K562 (cell line): ENCODE data around the gene GPR37L1. TPM values are rescaled to one million over a fixed set of nuclear protein-coding genes. Genes with fewer than 3 reads are reported as not detected.
"Not testable (repeated sequence)": the region's sequence is repeated elsewhere in the genome, so short reads cannot be mapped to it uniquely, and the experiment has no call there.

ENCODE experiments used
- ATAC-seq: fragments of 200-7000 bp; cut with Tn5 transposase; 3 replicates; pipeline ENCODE4 v1.9.1; 2020; ENCODE audit warnings: moderate library complexity
- BruUV-seq: library from RNA; stranded (reverse); fragments of 400-500 nt; replicated peaks from 2 replicates; lab custom pipeline; 2021; lab: Mats Ljungman, UMichigan
- CTCF ChIA-PET: fragments of 300-600 bp; formaldehyde crosslinking; extraction: SDS; loops from one replicate; lab custom pipeline; 2021; ENCODE audit warnings: low intra/inter-chr PET ratio; lab: Yijun Ruan, JAX
- POLR2A ChIA-PET: fragments of 300-600, 350-650 bp; sonication (Branson Sonifier 250); formaldehyde crosslinking; extraction: SDS; loops from one replicate; lab custom pipeline; 2021; ENCODE audit warnings: antibody characterized with exemption, inconsistent platforms; lab: Yijun Ruan, JAX
- DNase-seq, 4 experiments: peaks; one replicate each; pipeline versions ENCODE4 v3.0.0 to v3.0.0-alpha.2; 2011 to 2018; ENCODE audit warnings: low spot score in 3 of 4, mixed read lengths in 3 of 4; ENCODE audit errors: extremely low read depth in 1 of 4
- FAIRE-seq: peaks from 2 replicates; lab custom pipeline; 2011; peaks lifted over from hg19 to GRCh38; lab: Jason Lieb, UNC
- H2AFZ ChIP-seq: 2 replicates; pipeline ENCODE4 v1.6.0; 2011; ENCODE audit warnings: low read depth, low read length, control low read depth, inconsistent platforms
- H3K27ac ChIP-seq: fragments of 200-600 bp; 3 replicates; pipeline ENCODE4 v1.8.0; 2011; ENCODE audit warnings: low read depth, mild to moderate bottlenecking, control low read depth, inconsistent platforms, low read length, moderate library complexity, mixed read lengths; ENCODE audit errors: extremely low read depth
- H3K27me3 ChIP-seq, 2 experiments: fragments of 300-600 bp in 1 of 2; 2 replicates in 1 of 2; 3 replicates in 1 of 2; pipeline versions ENCODE4 v1.6.0 to v1.8.0; 2011; ENCODE audit warnings: inconsistent platforms in 2 of 2, low read length in 2 of 2, mild to moderate bottlenecking in 1 of 2, mixed read lengths in 1 of 2, moderate library complexity in 1 of 2; ENCODE audit not compliant: control insufficient read depth in 2 of 2, insufficient read depth in 2 of 2
- H3K36me3 ChIP-seq: fragments of 300-600 bp; 3 replicates; pipeline ENCODE4 v1.8.0; 2011; ENCODE audit warnings: mild to moderate bottlenecking, low read length, inconsistent platforms; ENCODE audit not compliant: control insufficient read depth, insufficient read depth
- H3K4me1 ChIP-seq, 2 experiments: fragments of 200-600 bp in 1 of 2; replicated peaks in 1 of 2; 2 replicates in 1 of 2; 3 replicates in 1 of 2; pipeline versions ENCODE4 v1.5.1 to v1.8.0; 2011; ENCODE audit warnings: inconsistent platforms in 2 of 2, low read length in 2 of 2, mild to moderate bottlenecking in 1 of 2, mixed read lengths in 1 of 2, moderate library complexity in 1 of 2; ENCODE audit not compliant: control insufficient read depth in 2 of 2, insufficient read depth in 2 of 2
- H3K4me2 ChIP-seq: 2 replicates; pipeline ENCODE4 v1.6.1; 2011; ENCODE audit warnings: low read length, control low read depth, inconsistent platforms, mixed read lengths; ENCODE audit not compliant: insufficient read depth
- H3K4me3 ChIP-seq: fragments of 200-600 bp; sonication (generic), shearing (Covaris generic); 2 replicates; pipeline ENCODE4 v1.5.1; 2016; ENCODE audit warnings: control low read depth, inconsistent platforms
- H3K79me2 ChIP-seq: fragments of 200-600 bp; 3 replicates; pipeline ENCODE4 v1.8.0; 2011; ENCODE audit warnings: low read length, inconsistent platforms; ENCODE audit not compliant: control insufficient read depth, insufficient read depth
- H3K9ac ChIP-seq, 2 experiments: 2 replicates each; pipeline versions ENCODE4 v1.6.0 to v1.6.1; 2011; ENCODE audit warnings: low read depth in 2 of 2, low read length in 2 of 2, control low read depth in 1 of 2, inconsistent platforms in 1 of 2, mild to moderate bottlenecking in 1 of 2, mixed read lengths in 1 of 2; ENCODE audit not compliant: insufficient read depth in 1 of 2
- H3K9me1 ChIP-seq: one replicate; pipeline ENCODE4 v1.6.0; 2011; ENCODE audit warnings: inconsistent platforms, mild to moderate bottlenecking, low read length, moderate library complexity; ENCODE audit not compliant: control insufficient read depth, insufficient read depth
- H3K9me3 ChIP-seq: replicated peaks from 2 replicates; pipeline ENCODE4 v1.5.1; 2011; ENCODE audit warnings: low read depth, low read length, inconsistent platforms; ENCODE audit not compliant: control insufficient read depth, insufficient read depth
- H4K20me1 ChIP-seq: replicated peaks from 2 replicates; pipeline ENCODE4 v1.6.1; 2011; ENCODE audit warnings: low read length, inconsistent platforms, mixed read lengths; ENCODE audit not compliant: control insufficient read depth, insufficient read depth
- WGBS: fragments of 100-300 bp; shearing (Covaris generic); methylation state at CpG from one replicate; pipeline ENCODE4 v1.1.6; 2016; ENCODE audit warnings: low coverage, mixed read lengths; ENCODE audit not compliant: insufficient coverage; ENCODE audit errors: missing lambda C conversion rate; 5-methylcytosine and 5-hydroxymethylcytosine counted together
- in situ Hi-C: fragments of 300-500 bp; cut with MboI; formaldehyde crosslinking; loops from 4 replicates; pipeline ENCODE4 v1.15.0; 2018; ENCODE audit warnings: inconsistent platforms, mixed read lengths
- intact Hi-C: fragments of 100-400 bp; cut with micrococcal nuclease; formaldehyde crosslinking; loops from 2 replicates; pipeline ENCODE4 v1.14.2; 2022
- polyA plus RNA-seq, 8 experiments: library from polyadenylated mRNA; depleted of rRNA in 4 of 8; stranded (reverse) in 5 of 8; unstranded in 3 of 8; fragments of >200 nt; fragmentation: Nextera tagmentation in 2 of 8; fragmentation: Illumina TruSeq in 1 of 8; extraction: Ambion mirVana in 2 of 8; extraction: Trizol in 1 of 8; gene quantifications; 2 replicates each; pipeline versions ENCODE4 v1.2.1 to v1.2.3, GENCODE V29; 2011 to 2014; ENCODE audit warnings: inconsistent platforms in 1 of 8, missing spikeins in 1 of 8
- total RNA-seq, 7 experiments: library from RNA; depleted of rRNA in 6 of 7; stranded (reverse); fragments of >200 nt in 6 of 7; fragmentation: Illumina TruSeq in 2 of 7; extraction: Trizol in 2 of 7; gene quantifications; 2 replicates each; pipeline versions ENCODE4 v1.2.1 to v1.2.3, GENCODE V29; 2011 to 2021; ENCODE audit warnings: low replicate concordance in 1 of 7
- TF ChIP-seq, protein P1 (sequence below): fragments of 450-650 bp; IDR thresholded peaks from 2 replicates; pipeline ENCODE4 v1.6.1; 2018; ENCODE audit not compliant: partially characterized antibody

GPR37L1 gene
- total and polyA plus RNA-seq, 9 of the 15 experiments (the other 6 are each of a cell fraction or from before 2014, with no cell fraction given): not detected

DNA sequence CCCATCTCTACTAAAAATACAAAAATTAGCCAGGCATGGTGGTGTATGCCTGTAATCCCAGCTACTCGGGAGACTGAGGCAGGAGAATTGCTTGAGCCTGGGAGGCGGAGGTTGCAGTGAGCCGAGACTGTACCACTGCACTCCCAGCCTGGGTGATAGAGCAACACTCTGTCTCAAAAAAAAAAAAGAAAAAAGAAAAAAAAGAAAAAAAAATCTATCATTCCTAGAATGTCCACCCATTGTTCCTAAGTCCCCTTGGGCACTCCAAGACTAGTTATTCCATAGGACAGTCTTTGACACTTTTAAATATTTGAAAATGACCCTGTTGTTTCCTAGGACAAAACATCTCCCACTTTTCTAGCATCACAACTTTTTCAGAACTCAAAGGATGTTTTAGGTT lies 18.8 kb downstream of the GPR37L1 start:
- FAIRE-seq, H4K20me1 ChIP-seq, H3K9me1 ChIP-seq, H3K27ac ChIP-seq, H3K27me3 ChIP-seq, H2AFZ ChIP-seq, DNase-seq, H3K4me2 ChIP-seq, in situ Hi-C loops, H3K4me3 ChIP-seq, intact Hi-C loops, CTCF ChIA-PET, ATAC-seq, H3K9ac ChIP-seq, BruUV-seq, H3K9me3 ChIP-seq: not testable (repeated sequence)
- TF ChIP-seq, protein P1, sequence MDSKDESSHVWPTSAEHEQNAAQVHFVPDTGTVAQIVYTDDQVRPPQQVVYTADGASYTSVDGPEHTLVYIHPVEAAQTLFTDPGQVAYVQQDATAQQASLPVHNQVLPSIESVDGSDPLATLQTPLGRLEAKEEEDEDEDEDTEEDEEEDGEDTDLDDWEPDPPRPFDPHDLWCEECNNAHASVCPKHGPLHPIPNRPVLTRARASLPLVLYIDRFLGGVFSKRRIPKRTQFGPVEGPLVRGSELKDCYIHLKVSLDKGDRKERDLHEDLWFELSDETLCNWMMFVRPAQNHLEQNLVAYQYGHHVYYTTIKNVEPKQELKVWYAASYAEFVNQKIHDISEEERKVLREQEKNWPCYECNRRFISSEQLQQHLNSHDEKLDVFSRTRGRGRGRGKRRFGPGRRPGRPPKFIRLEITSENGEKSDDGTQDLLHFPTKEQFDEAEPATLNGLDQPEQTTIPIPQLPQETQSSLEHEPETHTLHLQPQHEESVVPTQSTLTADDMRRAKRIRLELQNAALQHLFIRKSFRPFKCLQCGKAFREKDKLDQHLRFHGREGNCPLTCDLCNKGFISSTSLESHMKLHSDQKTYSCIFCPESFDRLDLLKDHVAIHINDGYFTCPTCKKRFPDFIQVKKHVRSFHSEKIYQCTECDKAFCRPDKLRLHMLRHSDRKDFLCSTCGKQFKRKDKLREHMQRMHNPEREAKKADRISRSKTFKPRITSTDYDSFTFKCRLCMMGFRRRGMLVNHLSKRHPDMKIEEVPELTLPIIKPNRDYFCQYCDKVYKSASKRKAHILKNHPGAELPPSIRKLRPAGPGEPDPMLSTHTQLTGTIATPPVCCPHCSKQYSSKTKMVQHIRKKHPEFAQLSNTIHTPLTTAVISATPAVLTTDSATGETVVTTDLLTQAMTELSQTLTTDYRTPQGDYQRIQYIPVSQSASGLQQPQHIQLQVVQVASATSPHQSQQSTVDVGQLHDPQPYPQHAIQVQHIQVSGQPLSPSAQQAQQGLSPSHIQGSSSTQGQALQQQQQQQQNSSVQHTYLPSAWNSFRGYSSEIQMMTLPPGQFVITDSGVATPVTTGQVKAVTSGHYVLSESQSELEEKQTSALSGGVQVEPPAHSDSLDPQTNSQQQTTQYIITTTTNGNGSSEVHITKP: peak; percentile 54
- 89% methylated on average over 3 of the region's 3 CpGs for WGBS
- Histone ChIP-seq H3K4me1 (peaks cover 19 to 32% of the 10 kb centered on the region in 2 experiments; a peak in 4 of 5 replicates), H3K36me3 (peaks cover 18% of the 10 kb centered on the region; the same call in 2 of the 3 replicates), H3K79me2 (peaks cover 30% of the 10 kb centered on the region)
- POLR2A ChIA-PET: interaction anchor here (8.9 kb wide), 1 partner anchor 14 kb away, joined by 49 read pairs; no protein-coding TSS in a partner anchor
